GM12878 (cell line): ENCODE data around the gene INTU. TPM values are rescaled to one million over a fixed set of nuclear protein-coding genes. Genes with fewer than 3 reads are reported as not detected.

Source experiments
- BACH1 ChIP-seq: fragments of 450-650 bp; IDR thresholded peaks from 2 replicates; pipeline ENCODE4 v1.6.1; 2017; ENCODE audit warnings: mild to moderate bottlenecking, borderline replicate concordance
- BCL3 ChIP-seq: IDR thresholded peaks from 2 replicates; pipeline ENCODE4 v1.6.1; 2011; ENCODE audit warnings: borderline replicate concordance, low read depth, mild to moderate bottlenecking, moderate library complexity, low read length; ENCODE audit not compliant: insufficient read depth, poor library complexity, severe bottlenecking
- BHLHE40 ChIP-seq, 2 experiments: fragments of 450-650 bp in 1 of 2; IDR thresholded peaks; 2 replicates each; pipeline ENCODE4 v1.6.1; 2011 to 2017; ENCODE audit warnings: low read depth in 2 of 2, borderline replicate concordance in 1 of 2, improper control_type of control experiment in 1 of 2, low read length in 1 of 2, mild to moderate bottlenecking in 1 of 2
- CHD4 ChIP-seq: fragments of 200-600 bp; sonication (generic); IDR thresholded peaks from 2 replicates; pipeline ENCODE4 v1.6.1; 2016; ENCODE audit warnings: mild to moderate bottlenecking
- E2F4 ChIP-seq: IDR thresholded peaks from 2 replicates; pipeline ENCODE4 v1.6.1; 2012; ENCODE audit warnings: low read depth, low read length, improper control_type of control experiment
- EP300 ChIP-seq, 2 experiments: fragments of 150-350 bp in 1 of 2; IDR thresholded peaks; 2 replicates each; pipeline ENCODE4 v1.6.1; 2011 to 2012; ENCODE audit warnings: low read depth in 2 of 2, low read length in 2 of 2, borderline replicate concordance in 1 of 2, improper control_type of control experiment in 1 of 2, inconsistent platforms in 1 of 2; ENCODE audit not compliant: control insufficient read depth in 1 of 2
- KLF5 ChIP-seq: fragments of 450-650 bp; IDR thresholded peaks from 2 replicates; pipeline ENCODE4 v1.6.1; 2014; ENCODE audit warnings: mild to moderate bottlenecking; ENCODE audit not compliant: partially characterized antibody
- MTA2 ChIP-seq: fragments of 450-650 bp; IDR thresholded peaks from 2 replicates; pipeline ENCODE4 v1.6.1; 2016; ENCODE audit warnings: low read depth, mild to moderate bottlenecking, moderate library complexity
- NR2F1 ChIP-seq: fragments of 450-650 bp; conservative IDR thresholded peaks from 2 replicates; pipeline ENCODE4 v1.6.1; 2017; ENCODE audit warnings: mild to moderate bottlenecking
- PKNOX1 ChIP-seq: fragments of 450-650 bp; IDR thresholded peaks from 2 replicates; pipeline ENCODE4 v1.6.1; 2016; ENCODE audit warnings: mild to moderate bottlenecking
- RELB ChIP-seq: fragments of 450-650 bp; IDR thresholded peaks from 2 replicates; pipeline ENCODE4 v1.6.1; 2017; ENCODE audit warnings: low read depth, mild to moderate bottlenecking, moderate library complexity
- ZNF384 ChIP-seq: IDR thresholded peaks from 2 replicates; pipeline ENCODE4 v1.6.1; 2012; ENCODE audit warnings: low read depth, mild to moderate bottlenecking, low read length, improper control_type of control experiment, borderline replicate concordance
- ZNF592 ChIP-seq: fragments of 450-650 bp; IDR thresholded peaks from 2 replicates; pipeline ENCODE4 v1.6.1; 2017; ENCODE audit warnings: mild to moderate bottlenecking, moderate library complexity
- polyA plus RNA-seq, 11 experiments: library from polyadenylated mRNA; depleted of rRNA in 4 of 11; unstranded in 6 of 11; stranded (reverse) in 5 of 11; fragments of >200 nt; fragmentation: Nextera tagmentation in 4 of 11; fragmentation: Illumina TruSeq in 1 of 11; extraction: Ambion mirVana in 4 of 11; extraction: Trizol in 1 of 11; gene quantifications; 1 replicate in 1 of 11; 2 replicates in 10 of 11; pipeline versions ENCODE4 v1.2.1 to v1.2.3, GENCODE V29; 2011 to 2016; ENCODE audit warnings: inconsistent platforms in 2 of 11, missing spikeins in 2 of 11, low read depth in 1 of 11
- total RNA-seq, 4 experiments: library from RNA; depleted of rRNA in 3 of 4; stranded (reverse); fragments of >200 nt in 3 of 4; fragmentation: Illumina TruSeq in 1 of 4; extraction: Trizol in 1 of 4; gene quantifications; 2 replicates each; pipeline versions ENCODE4 v1.2.1 to v1.2.3, GENCODE V29; 2013 to 2021
- TF ChIP-seq, protein P1 (sequence below): fragments of 150-350 bp; IDR thresholded peaks from 2 replicates; pipeline ENCODE4 v1.6.1; 2014; ENCODE audit warnings: mild to moderate bottlenecking, low read depth, low read length
- TF ChIP-seq, protein P2 (sequence below): fragments of 450-650 bp; IDR thresholded peaks from 2 replicates; pipeline ENCODE4 v1.6.1; 2014; ENCODE audit warnings: mild to moderate bottlenecking
- TF ChIP-seq, protein P3 (sequence below): IDR thresholded peaks from 2 replicates; pipeline ENCODE4 v1.6.1; 2012; ENCODE audit warnings: low read depth, low read length, improper control_type of control experiment

The INTU gene
- total and polyA plus RNA-seq, 10 of the 15 experiments (the other 5 are each of a cell fraction or from before 2014, with no cell fraction given): under 0.01 to 0.15 (median 0.01) TPM; not detected in 4

- no peak for TF ChIP-seq ZNF592
- peak; percentile 100 for TF ChIP-seq MTA2
- peak; percentile 92 for TF ChIP-seq RELB
- TF ChIP-seq E2F4: no peak
- peak; percentile 78 for TF ChIP-seq NR2F1
- TF ChIP-seq, protein P1, sequence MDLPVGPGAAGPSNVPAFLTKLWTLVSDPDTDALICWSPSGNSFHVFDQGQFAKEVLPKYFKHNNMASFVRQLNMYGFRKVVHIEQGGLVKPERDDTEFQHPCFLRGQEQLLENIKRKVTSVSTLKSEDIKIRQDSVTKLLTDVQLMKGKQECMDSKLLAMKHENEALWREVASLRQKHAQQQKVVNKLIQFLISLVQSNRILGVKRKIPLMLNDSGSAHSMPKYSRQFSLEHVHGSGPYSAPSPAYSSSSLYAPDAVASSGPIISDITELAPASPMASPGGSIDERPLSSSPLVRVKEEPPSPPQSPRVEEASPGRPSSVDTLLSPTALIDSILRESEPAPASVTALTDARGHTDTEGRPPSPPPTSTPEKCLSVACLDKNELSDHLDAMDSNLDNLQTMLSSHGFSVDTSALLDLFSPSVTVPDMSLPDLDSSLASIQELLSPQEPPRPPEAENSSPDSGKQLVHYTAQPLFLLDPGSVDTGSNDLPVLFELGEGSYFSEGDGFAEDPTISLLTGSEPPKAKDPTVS: no peak
- TF ChIP-seq ZNF384: peak; percentile 92
- TF ChIP-seq, protein P2, sequence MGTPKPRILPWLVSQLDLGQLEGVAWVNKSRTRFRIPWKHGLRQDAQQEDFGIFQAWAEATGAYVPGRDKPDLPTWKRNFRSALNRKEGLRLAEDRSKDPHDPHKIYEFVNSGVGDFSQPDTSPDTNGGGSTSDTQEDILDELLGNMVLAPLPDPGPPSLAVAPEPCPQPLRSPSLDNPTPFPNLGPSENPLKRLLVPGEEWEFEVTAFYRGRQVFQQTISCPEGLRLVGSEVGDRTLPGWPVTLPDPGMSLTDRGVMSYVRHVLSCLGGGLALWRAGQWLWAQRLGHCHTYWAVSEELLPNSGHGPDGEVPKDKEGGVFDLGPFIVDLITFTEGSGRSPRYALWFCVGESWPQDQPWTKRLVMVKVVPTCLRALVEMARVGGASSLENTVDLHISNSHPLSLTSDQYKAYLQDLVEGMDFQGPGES: no peak
- peak; percentile 56 for TF ChIP-seq BCL3
- peak; percentile 82 to 97 for TF ChIP-seq EP300 (IDR thresholded peaks at IDR 0.05; ENCODE audit: borderline replicate concordance in 1 of 2, control insufficient read depth in 1 of 2, low read depth in 2 of 2, low read length in 2 of 2)
- TF ChIP-seq CHD4: no peak
- peak; percentile 50 to 51; a peak in 1 of 4 replicates for TF ChIP-seq BHLHE40 (IDR thresholded peaks at IDR 0.05; ENCODE audit: borderline replicate concordance in 1 of 2, low read depth in 2 of 2, low read length in 1 of 2)
- TF ChIP-seq PKNOX1: peak; percentile 64; the same call in 1 of the 2 replicates
- TF ChIP-seq, protein P3, sequence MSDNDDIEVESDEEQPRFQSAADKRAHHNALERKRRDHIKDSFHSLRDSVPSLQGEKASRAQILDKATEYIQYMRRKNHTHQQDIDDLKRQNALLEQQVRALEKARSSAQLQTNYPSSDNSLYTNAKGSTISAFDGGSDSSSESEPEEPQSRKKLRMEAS: no peak
- no peak for TF ChIP-seq KLF5
- peak; percentile 96 for TF ChIP-seq BACH1
Measured at GRCh38 chr4:127698789-127699200, 66.0 kb downstream of the INTU start (continued).
